ENCODE measurements around the gene TCERG1L.
"Not testable (repeated sequence)": the region's sequence is repeated elsewhere in the genome, so short reads cannot be mapped to it uniquely, and the experiment has no call there.

TCERG1L gene

GRCh38 chr10:131116216-131116990 is 195.1 kb downstream of the TCERG1L start:
- DNase-seq, result no peak

- DNase-seq, result no peak
Observed at GRCh38 chr10:131115801-131116200, 195.7 kb downstream of the TCERG1L start.

GRCh38 chr10:131115321-131115720 is 196.2 kb downstream of the TCERG1L start:
- no peak for DNase-seq

GRCh38 chr10:131114846-131115245 is 196.7 kb downstream of the TCERG1L start:
- no peak for DNase-seq

- no peak for DNase-seq
Observed at GRCh38 chr10:131113709-131114291, 197.7 kb downstream of the TCERG1L start.

GRCh38 chr10:131113165-131113564 is 198.4 kb downstream of the TCERG1L start:
- no peak for DNase-seq

- DNase-seq, result no peak
Observed at GRCh38 chr10:131112691-131113090, 198.8 kb downstream of the TCERG1L start.

- DNase-seq, result no peak
Observed at GRCh38 chr10:131111471-131112080, 199.9 kb downstream of the TCERG1L start.

- DNase-seq, result no peak
Observed at GRCh38 chr10:131111007-131111406, 200.5 kb downstream of the TCERG1L start.

GRCh38 chr10:131110241-131110783 is 201.2 kb downstream of the TCERG1L start:
- no peak for DNase-seq

- no peak for DNase-seq
Observed at GRCh38 chr10:131109726-131110125, 201.8 kb downstream of the TCERG1L start.

GRCh38 chr10:131109291-131109690 is 202.2 kb downstream of the TCERG1L start:
- no peak for DNase-seq

GRCh38 chr10:131107970-131108369 is 203.6 kb downstream of the TCERG1L start:
- DNase-seq, result no peak

GRCh38 chr10:131102676-131103075 is 208.8 kb downstream of the TCERG1L start:
- DNase-seq, result no peak

- DNase-seq, result no peak
Observed at GRCh38 chr10:131102147-131102546, 209.4 kb downstream of the TCERG1L start.

GRCh38 chr10:131100418-131101410 is 210.8 kb downstream of the TCERG1L start:
- not testable (repeated sequence) for DNase-seq

GRCh38 chr10:131099028-131099726 is 212.3 kb downstream of the TCERG1L start:
- DNase-seq, result no peak

- no peak for DNase-seq
Observed at GRCh38 chr10:131098416-131098952, 213.0 kb downstream of the TCERG1L start.

GRCh38 chr10:131096031-131096430 is 215.5 kb downstream of the TCERG1L start:
- DNase-seq, result no peak

- no peak for DNase-seq
Observed at GRCh38 chr10:131095313-131095580, 216.3 kb downstream of the TCERG1L start.

- no peak for DNase-seq
Observed at GRCh38 chr10:131094527-131095312, 216.8 kb downstream of the TCERG1L start.

Measured in activated CD8-positive, alpha-beta memory T cell treated with anti-CD3 and anti-CD28 coated beads, Interleukin-2, amount 50 U/mL, for 4 hours (primary cell).